ENCODE measurements around the gene HIGD2A.

- no peak for TF ChIP-seq CTCF (IDR thresholded peaks at IDR 0.05; ENCODE audit: insufficient read depth, low read length, poor library complexity, severe bottlenecking)
- TF ChIP-seq EZH2phosphoT487 (conservative IDR thresholded peaks at IDR 0.05; ENCODE audit: low read length): no peak
Measured at GRCh38 chr5:176408590-176408989, 20.0 kb downstream of the HIGD2A start.

Measured in SU-DHL-6 (cell line).